MM.1S (cell line): ENCODE measurements around the gene PAN3.

Experiments
- DNase-seq: peaks from one replicate; pipeline ENCODE4 v3.0.0-alpha.2; 2015
- H2AFZ ChIP-seq: fragments of 300-600 bp; sonication (generic); 2 replicates; pipeline ENCODE4 v1.6.0; 2016; ENCODE audit warnings: antibody characterized with exemption, low read length
- H3F3A ChIP-seq: fragments of 300-600 bp; sonication (generic); 2 replicates; pipeline ENCODE4 v1.6.1; 2016; ENCODE audit warnings: mild to moderate bottlenecking, antibody characterized with exemption, low read length, moderate library complexity, mixed read lengths; ENCODE audit not compliant: insufficient read depth
- H3K27ac ChIP-seq: fragments of 300-600 bp; sonication (generic); 2 replicates; pipeline ENCODE4 v1.5.1; 2016; ENCODE audit warnings: mild to moderate bottlenecking, low read length
- H3K27me3 ChIP-seq: fragments of 300-600 bp; sonication (generic); replicated peaks from 2 replicates; pipeline ENCODE4 v1.6.0; 2016; ENCODE audit warnings: low read length; ENCODE audit not compliant: insufficient read depth
- H3K36me3 ChIP-seq: fragments of 300-600 bp; sonication (generic); replicated peaks from 2 replicates; pipeline ENCODE4 v1.6.1; 2016; ENCODE audit warnings: mild to moderate bottlenecking, low read length, mixed read lengths; ENCODE audit not compliant: insufficient read depth
- H3K4me1 ChIP-seq: fragments of 300-600 bp; sonication (generic); 2 replicates; pipeline ENCODE4 v1.6.1; 2016; ENCODE audit warnings: low read length, mixed read lengths
- H3K4me2 ChIP-seq: fragments of 300-600 bp; sonication (generic); 2 replicates; pipeline ENCODE4 v1.6.0; 2016; ENCODE audit warnings: low read depth, low read length
- H3K4me3 ChIP-seq: fragments of 300-600 bp; sonication (generic); 2 replicates; pipeline ENCODE4 v1.5.1; 2016; ENCODE audit warnings: low read length, mixed read lengths
- H3K79me2 ChIP-seq: fragments of 300-600 bp; sonication (generic); 2 replicates; pipeline ENCODE4 v1.6.1; 2016; ENCODE audit warnings: mixed run types, low read length, mixed read lengths
- H3K9ac ChIP-seq: fragments of 300-600 bp; sonication (generic); 2 replicates; pipeline ENCODE4 v1.6.1; 2016; ENCODE audit warnings: low read length, mixed read lengths
- H3K9me2 ChIP-seq: fragments of 300-600 bp; sonication (generic); replicated peaks from 2 replicates; pipeline ENCODE4 v1.6.1; 2016; ENCODE audit warnings: mild to moderate bottlenecking, low read length, mixed read lengths; ENCODE audit not compliant: insufficient read depth
- H3K9me3 ChIP-seq: fragments of 300-600 bp; sonication (generic); replicated peaks from 2 replicates; pipeline ENCODE4 v1.6.1; 2016; ENCODE audit warnings: mild to moderate bottlenecking, low read length, mixed read lengths; ENCODE audit not compliant: insufficient read depth
- H4K20me1 ChIP-seq: fragments of 300-600 bp; sonication (generic); 2 replicates; pipeline ENCODE4 v1.6.1; 2016; ENCODE audit warnings: mild to moderate bottlenecking, low read length, moderate library complexity, mixed read lengths; ENCODE audit not compliant: insufficient read depth
- EZH2 ChIP-seq: fragments of 300-600 bp; sonication (generic); optimal IDR thresholded peaks from 2 replicates; pipeline ENCODE3; 2017; ENCODE audit warnings: low read depth, mild to moderate bottlenecking, antibody characterized with exemption, low read length, mixed read lengths
- EZH2phosphoT487 ChIP-seq: fragments of 300-600 bp; sonication (generic); IDR thresholded peaks from 2 replicates; pipeline ENCODE4 v1.6.1; 2018; ENCODE audit warnings: antibody characterized with exemption, low read length
- TF ChIP-seq, protein P1 (sequence below): fragments of 300-600 bp; sonication (generic); IDR thresholded peaks from 2 replicates; pipeline ENCODE4 v1.5.1; 2016; ENCODE audit warnings: antibody characterized with exemption, low read length, mixed read lengths

Gene PAN3

GRCh38 chr13:28219408-28220099 is 81.2 kb downstream of the PAN3 start:
- Histone ChIP-seq H3K27ac (no peak overlapping the region), H3K9me3 (no peaks in the 10 kb centered on the region), H4K20me1 (no peaks in the 10 kb centered on the region), H3K9ac (no peak overlapping the region), H3K27me3 (no peaks in the 10 kb centered on the region), H3K4me3 (no peak overlapping the region), H3K4me1 (no peaks in the 10 kb centered on the region), H3F3A (no peaks in the 10 kb centered on the region), H3K79me2 (no peaks in the 10 kb centered on the region), H3K9me2 (no peaks in the 10 kb centered on the region), H2AFZ (no peak overlapping the region), H3K36me3 (no peaks in the 10 kb centered on the region), H3K4me2 (no peak overlapping the region)
- DNase-seq: no peak
- TF ChIP-seq, protein P1, sequence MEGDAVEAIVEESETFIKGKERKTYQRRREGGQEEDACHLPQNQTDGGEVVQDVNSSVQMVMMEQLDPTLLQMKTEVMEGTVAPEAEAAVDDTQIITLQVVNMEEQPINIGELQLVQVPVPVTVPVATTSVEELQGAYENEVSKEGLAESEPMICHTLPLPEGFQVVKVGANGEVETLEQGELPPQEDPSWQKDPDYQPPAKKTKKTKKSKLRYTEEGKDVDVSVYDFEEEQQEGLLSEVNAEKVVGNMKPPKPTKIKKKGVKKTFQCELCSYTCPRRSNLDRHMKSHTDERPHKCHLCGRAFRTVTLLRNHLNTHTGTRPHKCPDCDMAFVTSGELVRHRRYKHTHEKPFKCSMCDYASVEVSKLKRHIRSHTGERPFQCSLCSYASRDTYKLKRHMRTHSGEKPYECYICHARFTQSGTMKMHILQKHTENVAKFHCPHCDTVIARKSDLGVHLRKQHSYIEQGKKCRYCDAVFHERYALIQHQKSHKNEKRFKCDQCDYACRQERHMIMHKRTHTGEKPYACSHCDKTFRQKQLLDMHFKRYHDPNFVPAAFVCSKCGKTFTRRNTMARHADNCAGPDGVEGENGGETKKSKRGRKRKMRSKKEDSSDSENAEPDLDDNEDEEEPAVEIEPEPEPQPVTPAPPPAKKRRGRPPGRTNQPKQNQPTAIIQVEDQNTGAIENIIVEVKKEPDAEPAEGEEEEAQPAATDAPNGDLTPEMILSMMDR: no peak
- TF ChIP-seq EZH2phosphoT487: no peak
- no peak for TF ChIP-seq EZH2

DNA sequence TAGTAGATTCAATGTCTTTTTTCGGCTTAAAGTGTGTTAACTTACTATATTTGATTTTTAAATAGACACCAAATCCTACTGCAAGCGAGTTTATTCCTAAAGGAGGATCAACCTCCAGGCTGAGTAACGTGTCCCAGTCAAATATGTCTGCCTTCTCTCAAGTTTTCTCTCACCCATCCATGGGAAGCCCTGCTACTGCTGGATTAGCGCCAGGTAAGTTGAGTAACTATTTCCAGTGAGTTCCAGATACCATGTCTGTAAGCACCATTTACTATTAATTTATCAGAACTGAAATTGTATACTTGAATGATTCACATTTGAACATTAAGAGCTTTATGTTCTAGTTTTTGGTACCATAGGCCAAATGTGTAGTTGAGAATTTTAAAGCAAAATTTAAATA is 81.8 kb downstream of the PAN3 start:
- H3K27me3 ChIP-seq: no peaks in the 10 kb centered on the region
- H3K9ac ChIP-seq: no peak overlapping the region
- H3K4me1 ChIP-seq: no peaks in the 10 kb centered on the region
- H2AFZ ChIP-seq: no peak overlapping the region
- H3F3A ChIP-seq: no peaks in the 10 kb centered on the region
- no peaks in the 10 kb centered on the region for H3K79me2 ChIP-seq
- H3K27ac ChIP-seq: no peak overlapping the region
- H3K9me2 ChIP-seq: no peaks in the 10 kb centered on the region
- H3K9me3 ChIP-seq: no peaks in the 10 kb centered on the region
- H3K4me3 ChIP-seq: no peak overlapping the region
- no peak overlapping the region for H3K4me2 ChIP-seq
- no peaks in the 10 kb centered on the region for H3K36me3 ChIP-seq
- H4K20me1 ChIP-seq: no peaks in the 10 kb centered on the region
- no peak for DNase-seq
- TF ChIP-seq, protein P1: no peak
- no peak for TF ChIP-seq EZH2
- no peak for TF ChIP-seq EZH2phosphoT487

DNA sequence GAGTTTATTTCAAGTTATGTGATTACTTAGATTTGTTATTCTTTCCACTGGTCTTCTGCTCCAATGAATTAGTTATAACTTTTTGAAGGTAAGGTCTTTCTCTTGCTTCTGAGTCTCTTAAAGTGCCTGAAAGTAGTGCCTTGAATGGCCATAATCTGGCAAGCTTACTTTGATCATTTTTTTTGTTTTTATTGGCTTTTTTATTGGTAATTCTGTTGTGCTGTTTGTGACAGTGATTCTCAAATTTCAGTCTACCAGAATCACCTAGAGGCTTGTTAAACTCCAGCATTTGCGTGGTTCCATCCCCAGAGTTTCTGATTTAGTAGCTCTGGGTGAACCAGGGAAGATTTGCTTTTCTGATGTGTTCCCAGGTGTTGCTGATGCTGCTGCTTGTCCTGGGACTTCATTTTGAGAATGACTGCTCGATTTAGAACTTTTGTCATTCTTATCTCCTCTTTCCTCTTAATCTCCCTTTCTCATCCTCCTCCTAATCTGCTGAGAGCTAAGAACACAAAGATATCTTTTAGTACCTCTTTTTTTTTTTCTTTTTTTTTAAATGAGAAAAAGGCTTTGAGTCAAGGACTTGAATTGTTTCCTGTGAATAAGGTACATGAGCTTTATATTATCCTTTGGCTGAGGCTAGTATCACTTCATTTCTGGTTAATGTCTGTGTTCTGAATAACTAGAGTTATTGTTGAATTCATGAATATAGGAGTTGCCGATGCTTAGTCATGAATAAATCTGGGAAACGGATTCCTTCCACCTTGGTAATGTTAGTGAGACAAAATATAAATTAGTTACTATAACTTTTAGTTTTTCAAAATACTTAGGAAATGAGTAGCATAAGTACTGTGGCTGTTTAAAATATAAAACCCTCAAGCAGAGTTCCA is 91.4 kb downstream of the PAN3 start:
- Histone ChIP-seq H2AFZ (no peak overlapping the region), H3K4me3 (no peak overlapping the region), H3K4me2 (no peak overlapping the region), H3K27me3 (no peaks in the 10 kb centered on the region), H3K79me2 (no peaks in the 10 kb centered on the region), H3K9me2 (no peaks in the 10 kb centered on the region), H3K4me1 (no peaks in the 10 kb centered on the region), H3K27ac (no peak overlapping the region), H3K36me3 (no peaks in the 10 kb centered on the region), H4K20me1 (no peaks in the 10 kb centered on the region), H3K9me3 (no peaks in the 10 kb centered on the region), H3K9ac (no peak overlapping the region), H3F3A (no peaks in the 10 kb centered on the region)
- TF ChIP-seq, protein P1: no peak
- TF ChIP-seq EZH2phosphoT487 (no peak), EZH2 (no peak)
- no peak for DNase-seq
